Measurements from ENCODE around the gene POLR2B. TPM values are rescaled to one million over a fixed set of nuclear protein-coding genes. Genes with fewer than 3 reads are reported as not detected.

Gene POLR2B
- total and polyA plus RNA-seq, 2 of the 8 experiments (the other 6 are each of a cell fraction or from before 2014, with no cell fraction given): 59.3 to 115 TPM

GRCh38 chr4:57074744-57075143, 96.0 kb downstream of the POLR2B start:
- Histone ChIP-seq H3K23ac (ENCODE audit: insufficient read length) (no peak overlapping the region), H4K20me1 (replicated peaks in 1 of 2; ENCODE audit: control insufficient read depth in 1 of 2, insufficient read depth in 2 of 2, low read length in 2 of 2) (no peaks in the 10 kb centered on the region), H2BK5ac (ENCODE audit: low read depth, low read length) (no peak overlapping the region), H4K91ac (replicated peaks; ENCODE audit: insufficient read length, low read length) (no peak overlapping the region), H2BK120ac (replicated peaks; ENCODE audit: low read depth, low read length) (no peak overlapping the region), H3K79me2 (ENCODE audit: control insufficient read depth in 1 of 2, insufficient read depth in 2 of 2, low read length in 2 of 2) (no peaks in the 10 kb centered on the region), H2BK15ac (ENCODE audit: low read length) (no peak overlapping the region), H2AFZ (ENCODE audit: low read length) (no peak overlapping the region), H3K36me3 (ENCODE audit: control insufficient read depth in 2 of 4, insufficient read depth in 4 of 4, low read length in 3 of 4) (no peaks in the 10 kb centered on the region), H3K56ac (replicated peaks; ENCODE audit: insufficient read length, low read depth, low read length) (no peak overlapping the region), H2BK20ac (ENCODE audit: low read length) (no peak overlapping the region), H3K9ac (replicated peaks in 1 of 4; ENCODE audit: extremely low read depth in 1 of 4, low read depth in 3 of 4, low read length in 3 of 4) (no peak overlapping the region), H4K8ac (ENCODE audit: extremely low read depth, insufficient read depth, low read length) (no peak overlapping the region), H4K5ac (ENCODE audit: insufficient read length, low read depth, low read length) (no peak overlapping the region), H2BK12ac (ENCODE audit: low read depth, low read length) (no peak overlapping the region), H3K18ac (ENCODE audit: extremely low read depth, low read length) (no peak overlapping the region), H3K79me1 (ENCODE audit: low read depth, low read length) (no peaks in the 10 kb centered on the region), H3K14ac (ENCODE audit: insufficient read length) (no peak overlapping the region), H3K4me2 (ENCODE audit: insufficient read depth in 1 of 2, low read depth in 2 of 2, low read length in 2 of 2) (no peak overlapping the region), H2AK5ac (ENCODE audit: low read depth, low read length) (no peak overlapping the region), H3K27me3 (replicated peaks in 1 of 4; ENCODE audit: control insufficient read depth in 3 of 4, extremely low read depth in 1 of 4, insufficient read depth in 3 of 4, low read length in 3 of 4) (no peaks in the 10 kb centered on the region), H3K27ac (ENCODE audit: low read depth, low read length) (no peak overlapping the region), H3K4me3 (ENCODE audit: extremely low read depth in 1 of 4, insufficient read depth in 2 of 4, low read depth in 3 of 4, low read length in 4 of 4) (no peak overlapping the region), H3K9me3 (ENCODE audit: insufficient read depth in 2 of 2, low read depth in 1 of 2, low read length in 1 of 2) (no peaks in the 10 kb centered on the region), H3K4me1 (replicated peaks in 1 of 4; ENCODE audit: control insufficient read depth in 3 of 4, insufficient read depth in 4 of 4, low read length in 3 of 4) (peaks cover 5 to 6% (median 6%) of the 10 kb centered on the region in 4 experiments; a peak in 6 of 7 replicates), H3K4ac (replicated peaks; ENCODE audit: insufficient read length, low read depth, low read length) (no peak overlapping the region), H3K23me2 (ENCODE audit: low read depth, low read length) (no peaks in the 10 kb centered on the region)
- CTCF ChIA-PET (ENCODE audit: partially characterized antibody): interaction anchor here (1.0 to 3.3 kb wide), 2 partner anchors 19 to 37 kb away, joined by 3 to 17 read pairs; no protein-coding TSS in a partner anchor
- POLR2A ChIA-PET (ENCODE audit: partially characterized antibody): no interaction called here
- FAIRE-seq (no peak), DNase-seq (ENCODE audit: low read depth in 1 of 2, low spot score in 2 of 2) (no peak)
- WGBS, 2 experiments (ENCODE audit: extremely low coverage in 1 of 2, insufficient coverage in 1 of 2, insufficient read length in 1 of 2, insufficient replicate concordance in 2 of 2, low coverage in 1 of 2, low lambda C conversion rate in 2 of 2, missing lambda C conversion rate in 1 of 2): 60% methylated on average over 4 of the region's 4 CpGs; no CpG with 5 or more reads in 1 of the 2 experiments
- no peak for TF ChIP-seq JUN (IDR thresholded peaks at IDR 0.05; ENCODE audit: low read depth, low read length)
- no peak for TF ChIP-seq RNF2 (IDR thresholded peaks at IDR 0.05; ENCODE audit: borderline replicate concordance, low read depth, low read length, missing control alignments, poor library complexity, severe bottlenecking)
- no peak for TF ChIP-seq CBX5 (IDR thresholded peaks at IDR 0.05; ENCODE audit: low read depth, low read length)
- TF ChIP-seq MAX (IDR thresholded peaks at IDR 0.05): no peak
- TF ChIP-seq CTBP2 (IDR thresholded peaks at IDR 0.05; ENCODE audit: borderline replicate concordance, insufficient read depth, insufficient read length, low read length): no peak
- no peak for TF ChIP-seq HDAC2 (IDR thresholded peaks at IDR 0.05; ENCODE audit: borderline replicate concordance in 1 of 2, low read depth in 2 of 2, low read length in 2 of 2)
- no peak for TF ChIP-seq MAFK (IDR thresholded peaks at IDR 0.05; ENCODE audit: low read depth, low read length)
- TF ChIP-seq NANOG (IDR thresholded peaks at IDR 0.05; ENCODE audit: insufficient read depth, low read depth, low read length, poor library complexity, severe bottlenecking): no peak
